Measurements from ENCODE around the gene TLDC2. TPM values are rescaled to one million over a fixed set of nuclear protein-coding genes. Genes with fewer than 3 reads are reported as not detected.
"Not testable (repeated sequence)": the region's sequence is repeated elsewhere in the genome, so short reads cannot be mapped to it uniquely, and the experiment has no call there.

TLDC2 gene
- total RNA-seq, 2 experiments from 2014 or later = not detected

GRCh38 chr20:36932067-36932466, 56.1 kb downstream of the TLDC2 start:
- H3K27me3 Mint-ChIP-seq, DNase-seq, H3K4me3 Mint-ChIP-seq, H3K9me3 Mint-ChIP-seq: not testable (repeated sequence)
- peaks cover 58% of the 10 kb centered on the region for H3K36me3 Mint-ChIP-seq
- H3K4me1 Mint-ChIP-seq = peaks cover 41% of the 10 kb centered on the region
- peak overlapping the region; percentile 29 for H3K27ac Mint-ChIP-seq

- Mint-ChIP-seq H3K9me3 (no peaks in the 10 kb centered on the region), H3K4me1 (peaks cover 45% of the 10 kb centered on the region), H3K36me3 (peaks cover 61% of the 10 kb centered on the region), H3K27ac (peak overlapping the region; percentile 60), H3K4me3 (no peak overlapping the region), H3K27me3 (no peaks in the 10 kb centered on the region)
- no peak for DNase-seq
These were observed 56.8 kb downstream of the TLDC2 start for GRCh38 chr20:36932476-36933426.

GRCh38 chr20:36933571-36933970, 57.6 kb downstream of the TLDC2 start:
- H3K4me3 Mint-ChIP-seq, H3K27me3 Mint-ChIP-seq, DNase-seq, H3K27ac Mint-ChIP-seq, H3K9me3 Mint-ChIP-seq: not testable (repeated sequence)
- peaks cover 45% of the 10 kb centered on the region for H3K4me1 Mint-ChIP-seq
- peaks cover 59% of the 10 kb centered on the region for H3K36me3 Mint-ChIP-seq

- no peak overlapping the region for H3K4me3 Mint-ChIP-seq
- H3K4me1 Mint-ChIP-seq = peaks cover 43% of the 10 kb centered on the region
- no peak for DNase-seq
- H3K9me3 Mint-ChIP-seq = no peaks in the 10 kb centered on the region
- no peak overlapping the region for H3K27ac Mint-ChIP-seq
- H3K27me3 Mint-ChIP-seq = no peaks in the 10 kb centered on the region
- peaks cover 48% of the 10 kb centered on the region for H3K36me3 Mint-ChIP-seq
These were observed 60.4 kb downstream of the TLDC2 start for GRCh38 chr20:36936341-36936740.

- peaks cover 48% of the 10 kb centered on the region for H3K36me3 Mint-ChIP-seq
- not testable (repeated sequence) for DNase-seq, H3K9me3 Mint-ChIP-seq, H3K27ac Mint-ChIP-seq, H3K27me3 Mint-ChIP-seq, H3K4me3 Mint-ChIP-seq
- peaks cover 47% of the 10 kb centered on the region for H3K4me1 Mint-ChIP-seq
These were observed 60.9 kb downstream of the TLDC2 start for GRCh38 chr20:36936761-36937401.

GRCh38 chr20:36937402-36937770, 61.4 kb downstream of the TLDC2 start:
- no peak for DNase-seq
- peaks cover 45% of the 10 kb centered on the region for H3K36me3 Mint-ChIP-seq
- no peak overlapping the region for H3K27ac Mint-ChIP-seq
- H3K4me3 Mint-ChIP-seq = no peak overlapping the region
- no peaks in the 10 kb centered on the region for H3K9me3 Mint-ChIP-seq
- no peaks in the 10 kb centered on the region for H3K27me3 Mint-ChIP-seq
- peaks cover 47% of the 10 kb centered on the region for H3K4me1 Mint-ChIP-seq

- H3K9me3 Mint-ChIP-seq = no peaks in the 10 kb centered on the region
- H3K36me3 Mint-ChIP-seq = peaks cover 59% of the 10 kb centered on the region
- H3K4me1 Mint-ChIP-seq = peaks cover 63% of the 10 kb centered on the region
- DNase-seq = no peak
- H3K4me3 Mint-ChIP-seq = no peak overlapping the region
- H3K27ac Mint-ChIP-seq = peak overlapping the region; percentile 72
- H3K27me3 Mint-ChIP-seq = no peaks in the 10 kb centered on the region
These were observed 65.5 kb downstream of the TLDC2 start for GRCh38 chr20:36941401-36941835.

Other genes with a start within 250 kb of the TLDC2 start
- 10 to 100 TPM; 70.6 to 73.4 TPM for gene SLA2, start 229.9 kb upstream of the TLDC2 start, total RNA-seq
- 10 to 100 TPM; 16.3 to 17.1 TPM for gene NDRG3, start 130.0 kb upstream of the TLDC2 start, total RNA-seq
- 10 to 100 TPM; 19.9 to 21.8 TPM for gene DSN1, start 102.4 kb upstream of the TLDC2 start, total RNA-seq
- 10 to 100 TPM; 35.6 to 43.2 TPM for gene SAMHD1, start 75.6 kb downstream of the TLDC2 start, total RNA-seq
- gene RBL1, start 219.9 kb downstream of the TLDC2 start, total RNA-seq = 10 to 100 TPM; 38.3 to 38.7 TPM

Measured in activated naive CD8-positive, alpha-beta T cell treated with anti-CD3 and anti-CD28 coated beads for 36 hours (primary cell).